Effector CD4-positive, alpha-beta T cell (primary cell): ENCODE measurements around the gene ZDHHC18.
"Not testable (repeated sequence)": the region's sequence is repeated elsewhere in the genome, so short reads cannot be mapped to it uniquely, and the experiment has no call there.

Source experiments
- DNase-seq: peaks from one replicate; pipeline ENCODE4 v3.0.0-alpha.2; 2020

Gene ZDHHC18

DNA sequence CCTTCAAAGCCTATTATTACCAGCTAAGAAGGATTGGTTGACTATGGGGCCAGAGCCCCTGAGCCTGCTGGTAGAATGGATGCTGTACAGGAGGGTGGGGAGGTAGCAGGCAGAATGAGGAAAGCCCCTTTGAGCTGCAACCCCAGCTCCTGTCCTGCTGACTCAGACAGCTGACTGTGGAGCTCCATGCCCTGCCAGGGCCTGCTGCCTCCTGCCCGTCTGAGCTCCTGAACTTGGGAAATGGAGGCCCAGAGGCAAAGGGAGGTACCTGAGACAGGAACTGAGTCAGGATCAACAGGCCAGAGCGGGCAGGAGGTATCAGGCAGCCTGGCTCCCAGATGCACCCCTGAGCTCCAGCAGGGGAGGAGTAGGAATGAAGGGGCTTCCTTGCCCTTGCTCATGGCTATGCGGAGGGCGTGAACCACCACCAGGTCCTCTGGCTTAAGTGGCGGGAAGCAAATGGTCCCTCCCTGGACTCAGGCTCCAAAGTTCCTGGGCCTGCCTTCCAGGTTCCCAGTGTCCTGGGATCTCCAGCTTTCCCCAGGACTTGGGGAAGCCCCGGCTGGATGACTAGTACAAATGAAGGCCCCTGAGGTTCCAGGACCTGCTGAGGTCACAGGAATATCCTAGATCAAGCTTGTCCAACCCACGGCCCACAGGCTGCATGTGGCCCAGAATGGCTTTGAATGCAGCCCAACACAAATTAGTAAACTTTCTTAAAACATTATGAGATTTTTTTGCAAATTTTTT, 32.6 kb downstream of the ZDHHC18 start:
- no peak for DNase-seq

DNA sequence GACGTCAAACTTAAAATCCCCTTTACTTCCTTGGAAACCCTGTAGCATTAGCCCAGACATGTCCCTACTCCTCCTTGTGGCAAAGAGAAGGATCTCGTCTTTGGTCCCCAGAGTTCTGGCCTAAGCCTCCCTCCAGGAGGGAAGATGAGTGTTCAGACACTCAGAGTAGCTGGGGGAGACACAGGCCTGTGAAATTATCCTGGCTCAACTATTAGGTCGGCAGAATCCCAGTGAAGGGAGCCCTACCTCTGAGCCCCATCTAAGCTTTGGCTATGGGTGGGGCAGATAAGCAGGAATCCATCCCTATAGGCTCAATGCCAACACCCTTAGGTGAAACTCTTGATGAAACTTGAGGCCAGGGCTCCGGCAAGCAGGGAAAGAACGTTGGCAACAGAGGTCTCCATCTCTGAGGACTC, 34.8 kb downstream of the ZDHHC18 start:
- DNase-seq = no peak

DNA sequence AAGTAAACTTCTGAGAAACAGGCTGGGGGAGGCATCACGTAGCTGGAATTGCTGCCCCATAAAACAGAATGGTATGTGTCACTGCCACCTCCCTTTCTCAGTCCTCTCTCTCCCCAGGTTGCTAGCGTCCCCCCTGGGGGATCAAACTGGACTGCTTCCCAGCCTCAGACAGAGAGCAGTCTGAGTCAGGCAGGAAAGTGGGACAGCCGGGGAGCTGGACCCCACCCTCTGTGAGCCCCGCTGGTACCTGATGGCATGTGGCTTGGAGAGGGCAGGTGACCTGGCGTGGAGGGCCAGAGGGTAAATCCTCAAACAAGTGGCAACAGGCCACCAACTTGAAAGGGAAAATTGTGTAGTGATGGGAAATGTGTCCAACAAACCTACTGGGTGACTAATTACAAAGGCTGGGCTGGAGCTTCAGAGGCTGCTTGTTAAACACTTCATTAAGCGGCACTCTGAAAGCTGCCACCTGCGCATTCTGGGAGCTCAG, 35.4 kb downstream of the ZDHHC18 start:
- DNase-seq = no peak

DNA sequence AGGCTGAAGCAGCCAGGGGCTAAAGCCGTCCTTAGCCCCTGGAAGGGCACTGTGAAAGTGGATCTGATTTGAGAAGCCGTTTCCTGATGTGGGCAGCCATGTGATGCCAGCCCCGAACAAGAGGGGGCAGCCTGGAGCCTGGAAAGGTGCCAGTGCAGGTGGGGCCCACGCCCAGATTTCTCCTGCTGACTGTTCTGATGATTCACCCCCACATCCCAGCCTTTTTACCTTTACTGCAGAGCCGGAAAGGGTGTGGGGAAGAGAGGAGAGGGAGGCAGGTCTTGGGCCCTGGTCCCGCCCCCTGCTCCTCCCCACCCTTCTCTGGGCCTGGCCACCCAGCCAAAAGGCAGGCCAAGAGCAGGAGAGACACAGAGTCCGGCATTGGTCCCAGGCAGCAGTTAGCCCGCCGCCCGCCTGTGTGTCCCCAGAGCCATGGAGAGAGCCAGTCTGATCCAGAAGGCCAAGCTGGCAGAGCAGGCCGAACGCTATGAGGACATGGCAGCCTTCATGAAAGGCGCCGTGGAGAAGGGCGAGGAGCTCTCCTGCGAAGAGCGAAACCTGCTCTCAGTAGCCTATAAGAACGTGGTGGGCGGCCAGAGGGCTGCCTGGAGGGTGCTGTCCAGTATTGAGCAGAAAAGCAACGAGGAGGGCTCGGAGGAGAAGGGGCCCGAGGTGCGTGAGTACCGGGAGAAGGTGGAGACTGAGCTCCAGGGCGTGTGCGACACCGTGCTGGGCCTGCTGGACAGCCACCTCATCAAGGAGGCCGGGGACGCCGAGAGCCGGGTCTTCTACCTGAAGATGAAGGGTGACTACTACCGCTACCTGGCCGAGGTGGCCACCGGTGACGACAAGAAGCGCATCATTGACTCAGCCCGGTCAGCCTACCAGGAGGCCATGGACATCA, 36.5 kb downstream of the ZDHHC18 start, which contains the start of gene SFN:
SFN (plus strand) TSS at position 369 of the 904 bp plus-strand sequence; CDS start at position 433, 64 bp downstream.
- peak; percentile 12 for DNase-seq

DNA sequence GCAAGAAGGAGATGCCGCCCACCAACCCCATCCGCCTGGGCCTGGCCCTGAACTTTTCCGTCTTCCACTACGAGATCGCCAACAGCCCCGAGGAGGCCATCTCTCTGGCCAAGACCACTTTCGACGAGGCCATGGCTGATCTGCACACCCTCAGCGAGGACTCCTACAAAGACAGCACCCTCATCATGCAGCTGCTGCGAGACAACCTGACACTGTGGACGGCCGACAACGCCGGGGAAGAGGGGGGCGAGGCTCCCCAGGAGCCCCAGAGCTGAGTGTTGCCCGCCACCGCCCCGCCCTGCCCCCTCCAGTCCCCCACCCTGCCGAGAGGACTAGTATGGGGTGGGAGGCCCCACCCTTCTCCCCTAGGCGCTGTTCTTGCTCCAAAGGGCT, 37.2 kb downstream of the ZDHHC18 start:
- no peak for DNase-seq

DNA sequence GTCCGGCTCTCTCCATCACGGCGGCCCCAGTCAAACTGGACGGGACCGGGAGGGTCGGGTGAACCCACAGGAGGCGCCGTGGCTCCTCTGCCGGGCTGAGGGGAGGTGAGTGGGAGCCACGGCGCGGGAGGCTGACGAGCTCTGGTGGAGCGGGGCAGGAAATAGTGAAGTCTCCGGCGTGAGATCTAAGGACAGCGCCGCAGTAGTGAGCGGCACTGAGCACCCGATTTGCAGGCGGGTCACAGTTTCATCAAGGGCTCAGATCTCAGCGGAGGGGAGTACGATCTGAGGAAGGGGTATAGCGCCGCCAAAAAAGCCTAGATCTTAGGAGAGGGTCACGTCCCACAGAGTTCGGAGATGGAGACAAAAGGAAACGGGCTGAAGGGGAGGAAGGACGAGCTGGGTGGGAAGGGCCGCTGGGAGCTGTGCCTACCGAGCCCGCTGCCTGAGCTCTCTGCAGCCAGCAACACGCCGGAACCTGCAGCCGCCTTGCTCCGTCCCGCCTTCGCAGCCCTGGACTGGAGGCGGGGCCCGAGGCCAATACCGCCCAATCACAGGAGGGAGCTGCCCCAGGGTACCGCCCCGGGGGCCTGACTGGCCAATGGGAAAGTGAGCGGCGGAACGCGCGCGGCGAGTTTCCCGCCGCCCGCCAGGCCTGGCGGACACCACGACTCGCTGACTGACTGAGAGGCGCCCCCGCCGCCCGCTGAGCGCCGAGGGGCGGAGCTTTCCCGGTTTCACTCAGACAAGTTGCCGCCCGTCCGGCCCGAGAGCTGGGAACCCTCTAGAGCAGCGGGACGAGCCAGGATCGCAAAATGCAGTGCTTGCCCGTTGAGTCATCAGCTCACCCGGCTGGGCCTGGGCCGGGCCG, 38.4 kb downstream of the ZDHHC18 start:
- peak; percentile 90 for DNase-seq

DNA sequence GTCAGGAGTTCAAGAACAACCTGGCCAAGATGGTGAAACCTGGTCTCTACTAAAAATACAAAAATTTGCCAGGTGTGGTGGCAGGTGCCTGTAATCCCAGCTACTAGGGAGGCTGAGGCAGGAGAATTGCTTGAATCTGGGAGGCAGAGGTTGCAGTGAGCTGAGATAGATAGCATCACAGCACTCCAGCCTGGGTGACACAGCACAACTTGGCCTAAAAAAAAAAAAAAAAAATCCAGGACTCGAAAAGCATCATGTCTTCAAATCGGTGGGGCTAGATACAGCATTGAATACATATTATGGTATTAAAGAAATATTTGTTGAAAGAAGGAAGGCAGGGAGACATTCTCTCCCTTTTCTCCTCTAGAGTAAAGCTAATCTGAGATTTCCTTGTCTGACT, 46.6 kb downstream of the ZDHHC18 start:
- not testable (repeated sequence) for DNase-seq

DNA sequence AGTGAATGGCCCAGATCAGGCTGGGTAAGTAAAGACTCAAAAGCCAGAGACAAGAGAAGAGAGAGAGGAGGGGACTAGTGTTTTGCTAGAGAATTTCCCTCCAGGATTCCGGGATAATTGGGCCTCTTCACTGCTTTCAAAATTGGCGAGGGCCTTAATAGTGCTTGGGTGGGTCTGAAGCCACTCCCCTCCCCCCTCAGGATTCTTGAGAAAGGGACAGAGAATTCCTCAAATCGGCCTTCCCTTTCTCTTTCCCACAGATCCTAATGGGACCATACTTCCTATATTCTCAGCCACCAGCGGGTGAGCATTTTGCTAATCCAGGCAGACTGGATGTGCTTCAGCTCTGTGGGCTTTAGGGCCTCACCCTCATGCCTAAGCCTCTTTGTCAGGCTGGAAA, 48.4 kb downstream of the ZDHHC18 start:
- no peak for DNase-seq

DNA sequence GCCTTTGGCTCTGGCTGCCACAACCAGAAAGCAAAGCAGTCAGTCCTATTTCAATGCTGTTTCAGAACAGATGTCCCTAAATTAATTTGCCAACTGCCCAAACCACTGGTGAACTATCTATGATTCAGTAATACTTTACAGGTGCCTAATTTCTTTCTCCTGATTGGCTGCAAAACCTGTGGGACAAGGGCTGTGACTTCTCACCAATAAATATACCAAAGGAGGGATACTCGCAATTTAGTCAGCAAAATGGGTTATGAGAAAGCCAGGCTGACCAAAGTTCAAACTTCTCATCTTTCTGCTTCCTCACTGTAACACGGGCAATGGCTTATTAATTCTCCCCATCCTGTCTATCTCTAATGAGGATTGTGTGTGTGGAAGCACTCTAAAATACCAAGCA, 50.8 kb downstream of the ZDHHC18 start:
- DNase-seq = no peak

DNA sequence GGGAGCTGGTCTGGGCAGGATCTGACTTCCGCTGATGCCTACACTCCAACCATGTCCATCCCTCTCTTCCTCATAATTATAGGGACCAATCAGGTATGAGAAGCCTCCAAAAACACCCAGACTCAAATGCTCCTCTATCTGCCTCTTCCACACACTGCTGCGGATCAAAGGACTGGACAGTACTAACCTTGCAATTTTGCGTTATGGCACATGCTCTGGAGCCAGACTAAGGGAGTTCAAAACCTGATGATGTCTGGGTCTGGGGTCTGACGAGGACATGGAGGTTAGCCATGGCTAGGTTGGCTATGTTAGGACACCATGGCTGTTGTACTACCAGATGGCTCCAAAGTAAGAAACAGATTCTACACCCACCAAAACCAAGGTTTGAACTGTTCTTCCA, 53.3 kb downstream of the ZDHHC18 start:
- no peak for DNase-seq

DNA sequence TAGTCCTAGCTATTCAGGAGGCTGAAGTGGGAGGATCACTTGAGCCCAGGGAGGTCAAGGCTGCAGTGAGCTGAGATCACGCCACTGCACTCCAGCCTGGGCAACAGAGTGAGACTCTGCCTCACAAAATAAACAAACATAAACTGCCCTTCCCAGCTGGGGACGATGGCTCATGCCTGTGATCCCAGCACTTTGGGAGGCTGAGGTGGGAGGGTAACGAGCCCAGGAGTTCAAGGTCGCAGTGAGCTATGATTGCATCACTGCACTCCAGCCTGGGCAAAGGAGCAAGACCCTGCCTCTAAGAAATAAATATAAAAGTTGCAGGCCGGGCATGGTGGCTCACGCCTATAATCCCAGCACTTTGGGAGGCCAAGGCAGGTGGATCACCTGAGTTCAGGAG, 55.1 kb downstream of the ZDHHC18 start:
- not testable (repeated sequence) for DNase-seq

DNA sequence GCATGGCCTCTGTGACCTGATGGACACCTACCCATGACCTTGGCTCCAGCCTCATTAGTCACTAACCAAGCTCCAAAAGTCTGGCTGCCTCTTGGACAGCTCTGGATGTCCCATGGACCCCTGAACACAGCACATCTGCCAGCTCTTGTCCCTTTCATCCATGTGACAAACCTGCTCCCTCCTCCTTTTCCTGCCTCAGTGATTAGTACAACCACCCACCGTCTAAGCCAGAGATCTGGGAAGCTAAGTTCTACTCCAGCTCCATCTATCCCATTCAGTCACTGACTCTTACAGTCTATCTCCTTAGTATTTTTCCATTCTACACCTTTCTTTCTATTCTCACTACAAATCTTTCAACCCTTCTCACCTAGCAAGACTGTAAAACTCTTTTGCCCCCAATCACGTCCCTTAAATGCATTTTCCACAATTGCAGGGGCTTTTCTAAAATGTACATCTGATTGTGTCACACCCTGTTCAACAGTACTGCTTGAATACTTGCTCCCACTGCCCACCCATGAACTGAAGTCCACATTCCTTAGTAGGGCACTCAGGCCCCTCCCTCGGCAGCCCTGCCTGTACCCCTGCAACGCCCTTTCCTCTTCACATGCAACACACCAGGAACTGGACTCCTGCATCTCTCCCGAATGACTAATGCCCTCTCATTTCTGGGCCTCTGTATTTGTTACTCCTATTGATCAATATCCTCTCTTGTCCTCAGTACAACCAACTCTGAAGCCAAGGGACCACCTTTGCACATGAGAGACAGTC, 56.4 kb downstream of the ZDHHC18 start:
- DNase-seq = no peak

DNA sequence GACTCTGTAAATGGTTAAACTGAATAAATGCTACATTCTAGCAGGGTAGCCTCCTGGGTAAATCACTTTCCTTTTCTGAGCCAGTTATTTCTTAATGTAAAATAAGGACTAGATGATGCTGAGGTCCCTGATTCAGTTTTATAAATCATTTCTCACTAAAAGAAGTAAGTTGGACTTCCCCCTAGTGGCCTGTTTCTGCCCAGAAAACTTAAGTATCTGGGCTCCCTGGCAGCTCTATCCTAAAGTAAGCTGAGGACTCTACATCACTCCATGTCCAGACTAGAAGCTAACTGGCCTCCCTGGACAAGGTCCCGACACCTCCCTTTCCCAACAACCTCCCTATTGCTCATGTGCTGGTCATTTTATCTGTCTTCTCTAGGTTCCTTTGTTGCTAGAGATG, 60.6 kb downstream of the ZDHHC18 start:
- DNase-seq = no peak

DNA sequence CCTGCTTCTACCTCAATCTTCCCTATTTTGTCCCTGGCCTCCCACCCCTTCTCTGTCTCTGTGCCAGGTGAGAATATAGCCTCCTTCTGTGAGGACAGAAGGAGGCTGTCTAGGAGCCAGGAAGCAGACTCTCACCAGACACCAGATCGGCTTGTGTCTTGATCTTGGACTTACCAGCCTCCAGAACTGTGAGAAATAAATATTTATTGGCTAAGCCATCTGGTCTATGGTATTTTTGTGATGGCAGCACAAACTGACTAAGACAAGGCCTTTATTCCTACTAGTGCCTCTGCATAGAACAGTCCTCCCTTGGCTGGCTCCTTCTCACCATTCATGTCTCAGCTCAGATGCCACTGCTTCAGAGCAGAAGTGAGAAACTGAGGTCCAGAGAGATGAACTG, 61.7 kb downstream of the ZDHHC18 start:
- no peak for DNase-seq

DNA sequence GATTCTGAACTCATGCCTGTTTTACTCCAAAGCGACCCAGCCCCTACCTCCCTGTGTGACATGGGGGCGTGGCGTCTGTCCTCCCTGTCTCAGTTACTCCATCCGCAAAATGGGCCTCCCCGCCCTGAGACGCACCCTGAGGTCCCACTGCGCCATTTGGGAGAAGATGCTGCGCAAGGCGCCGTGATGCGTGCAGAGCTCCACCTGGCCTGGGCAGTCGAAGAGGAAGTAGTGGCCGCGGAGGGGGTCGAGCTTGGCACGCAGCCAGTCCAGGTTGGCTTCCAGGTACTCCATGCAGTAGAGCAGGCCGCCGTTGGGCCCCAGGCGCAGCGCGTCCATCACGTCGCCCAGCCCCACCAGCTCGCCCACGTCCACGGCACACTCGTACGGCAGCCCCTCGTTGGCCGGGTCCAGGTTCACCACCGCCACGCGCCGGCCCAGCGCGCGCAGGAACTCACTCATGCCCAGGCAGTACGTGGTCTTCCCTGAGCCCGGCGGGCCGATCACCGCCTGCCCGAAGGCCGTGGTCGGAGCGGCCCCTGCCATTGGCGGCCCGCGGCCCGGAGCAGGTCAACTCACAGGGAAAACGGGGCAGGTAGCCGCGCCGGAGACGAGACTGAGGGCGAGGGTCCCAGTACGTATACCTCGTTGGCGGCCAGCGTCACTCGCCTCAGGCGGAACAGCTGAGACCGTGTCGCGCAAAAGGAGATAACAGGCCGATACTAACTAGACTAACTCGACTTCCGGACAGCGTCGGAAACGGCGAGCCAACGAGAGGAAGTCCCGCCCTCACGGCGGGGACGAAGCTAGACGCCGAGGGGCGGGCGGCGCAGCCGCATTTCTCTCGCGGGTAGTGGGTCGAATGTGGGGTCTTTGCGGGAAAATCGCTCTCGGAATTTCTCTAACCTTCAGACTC, 63.3 kb downstream of the ZDHHC18 start, which contains the start of gene GPN2:
GPN2 (minus strand) TSS at position 733 of the 916 bp plus-strand sequence; CDS start at position 546, 187 bp downstream.
- DNase-seq = peak; percentile 69

DNA sequence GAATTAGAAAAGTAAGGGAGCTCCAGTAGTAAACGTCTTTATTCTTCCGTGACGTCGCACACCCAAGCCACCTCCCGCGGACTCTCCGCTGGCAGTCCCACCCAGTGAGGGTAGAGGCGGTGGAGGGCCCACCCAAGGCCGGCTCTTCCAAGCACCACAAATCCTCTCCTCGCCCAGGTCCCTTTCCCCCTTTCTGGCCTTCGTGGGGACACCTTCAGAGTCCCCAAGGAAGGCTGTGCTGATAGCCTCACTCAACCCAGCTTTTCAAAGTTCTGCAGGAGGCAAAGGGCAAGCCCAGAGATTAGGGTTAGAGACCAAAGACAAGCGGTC, 63.9 kb downstream of the ZDHHC18 start:
- peak; percentile 5 for DNase-seq

DNA sequence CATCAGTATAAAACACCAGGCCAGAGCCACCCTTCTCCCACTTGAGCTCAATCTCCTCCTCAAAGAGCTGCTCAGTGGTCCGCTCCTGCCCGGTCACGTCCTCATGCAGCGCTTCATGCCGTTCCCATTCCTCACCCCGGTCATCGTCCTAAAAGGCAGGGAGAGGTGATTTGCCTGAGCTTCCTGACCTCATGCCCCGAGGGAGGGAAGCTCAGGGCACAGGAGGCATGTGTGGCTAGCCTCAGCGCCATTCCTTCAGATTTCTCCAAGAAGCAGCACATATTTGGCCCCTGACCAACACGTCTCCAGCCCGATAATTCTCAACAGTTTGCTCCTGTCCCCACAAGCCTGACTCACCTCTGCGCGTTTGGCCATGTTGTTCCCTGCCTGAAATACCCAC, 67.8 kb downstream of the ZDHHC18 start:
- DNase-seq = no peak

DNA sequence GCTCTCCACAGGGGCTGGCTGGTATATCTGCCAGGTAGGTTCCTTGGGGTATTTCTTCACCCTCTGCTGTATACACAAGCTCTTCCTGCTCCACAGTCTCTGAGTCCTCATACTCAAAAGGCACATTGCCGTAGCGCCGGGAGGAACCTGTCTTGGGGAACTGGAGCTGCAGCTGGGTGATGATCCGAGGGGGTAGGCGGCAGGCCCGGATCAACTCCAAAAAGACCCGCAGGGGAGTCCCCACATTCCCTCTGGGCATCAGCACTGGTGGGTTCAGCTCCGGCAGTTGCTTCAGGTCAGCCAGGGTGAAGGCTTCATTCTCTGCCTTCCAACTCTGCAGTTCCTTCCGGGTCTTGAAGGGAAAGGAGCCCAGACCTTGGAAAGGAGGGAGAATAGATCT, 70.9 kb downstream of the ZDHHC18 start:
- DNase-seq = no peak

DNA sequence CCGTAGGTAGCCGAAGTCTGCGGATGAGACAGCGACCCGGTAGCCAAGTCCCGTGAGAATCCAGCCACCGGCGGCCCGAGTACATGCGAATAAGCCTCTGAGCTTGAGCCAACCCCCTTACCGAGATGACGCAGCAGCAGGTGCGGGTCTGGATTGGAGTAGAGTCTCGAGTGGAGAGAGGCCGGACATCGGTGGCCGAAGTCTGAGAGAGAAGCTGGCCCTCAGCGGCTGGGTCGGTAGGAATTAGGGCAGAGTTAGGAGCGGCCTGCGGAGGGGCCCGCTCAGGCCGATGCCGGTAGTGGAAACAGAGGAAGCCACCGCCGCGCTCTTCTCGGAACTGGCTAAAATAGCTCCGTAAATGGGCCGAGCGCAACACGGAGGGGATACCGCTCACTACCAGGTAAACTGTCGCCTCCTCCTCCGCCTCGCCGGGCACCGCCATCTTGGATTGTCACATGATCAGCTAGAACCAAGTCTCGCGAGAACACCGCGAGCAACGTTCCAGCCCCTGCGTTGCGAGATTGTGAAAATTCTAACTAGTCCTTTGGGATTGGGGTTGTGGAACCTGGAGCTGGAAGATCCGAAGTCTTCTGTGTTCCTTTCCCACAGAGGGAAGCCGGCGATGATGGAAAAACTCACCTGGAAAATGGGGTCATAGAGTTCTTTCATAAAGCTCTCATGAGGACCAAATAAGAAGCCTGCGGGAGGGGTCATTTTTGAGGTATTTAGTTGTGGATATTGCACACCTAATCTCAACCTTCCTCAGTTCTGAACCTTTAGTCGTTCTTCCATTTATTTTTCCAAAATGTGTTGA, 73.7 kb downstream of the ZDHHC18 start, which contains the start of gene GPATCH3:
GPATCH3 (minus strand) TSS at position 467 of the 814 bp plus-strand sequence; CDS start at position 442, 25 bp downstream.
- DNase-seq = peak; percentile 89
